Bronchial epithelial cell (primary cell): ENCODE results near the gene CDSN. TPM values are rescaled to one million over a fixed set of nuclear protein-coding genes. Genes with fewer than 3 reads are reported as not detected.

Experiments
- DNase-seq: peaks from one replicate; pipeline ENCODE4 v3.0.0-alpha.2; 2010; ENCODE audit warnings: low read depth
- FAIRE-seq: peaks from 2 replicates; lab custom pipeline; 2011; peaks lifted over from hg19 to GRCh38; lab: Jason Lieb, UNC
- H3K27me3 ChIP-seq: 2 replicates; pipeline ENCODE4 v1.5.1; 2011; ENCODE audit warnings: low read length; ENCODE audit not compliant: control insufficient read depth, insufficient read depth
- H3K36me3 ChIP-seq: 2 replicates; pipeline ENCODE4 v1.5.1; 2011; ENCODE audit warnings: low read length; ENCODE audit not compliant: control insufficient read depth, insufficient read depth
- H3K4me3 ChIP-seq: 2 replicates; pipeline ENCODE4 v1.5.1; 2011; ENCODE audit warnings: mild to moderate bottlenecking, low read depth, low read length, control low read depth
- total RNA-seq: library from RNA; depleted of rRNA; stranded (reverse); fragments of >200 nt; gene quantifications from 2 replicates; pipeline ENCODE4 v1.2.1, GENCODE V29; 2014
- TF ChIP-seq, protein P1 (sequence below): IDR thresholded peaks from 2 replicates; pipeline ENCODE4 v1.5.1; 2011; ENCODE audit warnings: mild to moderate bottlenecking, moderate library complexity, low read length, control low read depth, inconsistent platforms; ENCODE audit not compliant: insufficient read depth, severe bottlenecking

CDSN gene
- total RNA-seq, 1 donor from 2014 or later, result not detected

GRCh38 chr6:31091680-31092079, 28.6 kb downstream of the CDSN start:
- Histone ChIP-seq H3K4me3 (no peak overlapping the region), H3K27me3 (no peaks in the 10 kb centered on the region), H3K36me3 (no peaks in the 10 kb centered on the region)
- FAIRE-seq, result no peak
- DNase-seq, result no peak
- TF ChIP-seq, protein P1, sequence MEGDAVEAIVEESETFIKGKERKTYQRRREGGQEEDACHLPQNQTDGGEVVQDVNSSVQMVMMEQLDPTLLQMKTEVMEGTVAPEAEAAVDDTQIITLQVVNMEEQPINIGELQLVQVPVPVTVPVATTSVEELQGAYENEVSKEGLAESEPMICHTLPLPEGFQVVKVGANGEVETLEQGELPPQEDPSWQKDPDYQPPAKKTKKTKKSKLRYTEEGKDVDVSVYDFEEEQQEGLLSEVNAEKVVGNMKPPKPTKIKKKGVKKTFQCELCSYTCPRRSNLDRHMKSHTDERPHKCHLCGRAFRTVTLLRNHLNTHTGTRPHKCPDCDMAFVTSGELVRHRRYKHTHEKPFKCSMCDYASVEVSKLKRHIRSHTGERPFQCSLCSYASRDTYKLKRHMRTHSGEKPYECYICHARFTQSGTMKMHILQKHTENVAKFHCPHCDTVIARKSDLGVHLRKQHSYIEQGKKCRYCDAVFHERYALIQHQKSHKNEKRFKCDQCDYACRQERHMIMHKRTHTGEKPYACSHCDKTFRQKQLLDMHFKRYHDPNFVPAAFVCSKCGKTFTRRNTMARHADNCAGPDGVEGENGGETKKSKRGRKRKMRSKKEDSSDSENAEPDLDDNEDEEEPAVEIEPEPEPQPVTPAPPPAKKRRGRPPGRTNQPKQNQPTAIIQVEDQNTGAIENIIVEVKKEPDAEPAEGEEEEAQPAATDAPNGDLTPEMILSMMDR, result no peak

GRCh38 chr6:31090973-31091364, 29.3 kb downstream of the CDSN start:
- no peaks in the 10 kb centered on the region for H3K36me3 ChIP-seq
- DNase-seq (no peak), FAIRE-seq (no peak)
- no peak overlapping the region for H3K4me3 ChIP-seq
- TF ChIP-seq, protein P1, result no peak
- H3K27me3 ChIP-seq, result no peaks in the 10 kb centered on the region

DNA sequence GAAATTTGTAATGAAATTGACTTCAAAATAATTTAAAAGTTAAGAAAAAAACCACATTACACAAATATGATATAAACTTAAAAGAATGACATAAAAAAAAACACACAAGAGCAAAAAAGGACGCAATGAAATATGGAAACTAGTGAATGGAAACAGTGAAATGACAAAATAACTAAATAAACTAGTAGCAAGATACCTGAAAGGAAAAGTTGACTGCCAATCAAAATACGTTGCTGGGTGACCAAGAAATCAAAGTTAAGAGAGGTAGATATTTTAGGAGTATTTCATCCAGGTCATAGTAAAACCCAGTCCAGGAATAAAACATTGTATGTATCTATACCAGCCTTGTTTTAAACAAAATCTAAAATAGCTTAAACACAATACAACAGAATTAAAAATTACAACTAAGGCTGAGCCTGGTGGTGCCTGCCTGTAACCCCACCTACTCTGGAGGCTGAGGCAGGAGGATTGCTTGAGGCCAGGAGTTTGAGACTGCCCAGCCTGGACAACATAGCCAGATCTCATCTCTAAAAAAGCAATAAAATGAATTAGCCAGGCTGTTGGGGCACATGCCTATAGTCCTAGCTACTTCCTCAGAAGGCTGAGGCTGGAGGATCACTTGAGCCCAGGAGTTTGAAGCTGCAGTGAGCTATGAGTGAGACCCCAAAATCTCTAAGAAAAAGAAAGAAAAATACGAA, 29.8 kb downstream of the CDSN start:
- no peak overlapping the region for H3K4me3 ChIP-seq
- no peaks in the 10 kb centered on the region for H3K36me3 ChIP-seq
- TF ChIP-seq, protein P1, result no peak
- H3K27me3 ChIP-seq, result no peaks in the 10 kb centered on the region
- FAIRE-seq, result no peak
- no peak for DNase-seq

DNA sequence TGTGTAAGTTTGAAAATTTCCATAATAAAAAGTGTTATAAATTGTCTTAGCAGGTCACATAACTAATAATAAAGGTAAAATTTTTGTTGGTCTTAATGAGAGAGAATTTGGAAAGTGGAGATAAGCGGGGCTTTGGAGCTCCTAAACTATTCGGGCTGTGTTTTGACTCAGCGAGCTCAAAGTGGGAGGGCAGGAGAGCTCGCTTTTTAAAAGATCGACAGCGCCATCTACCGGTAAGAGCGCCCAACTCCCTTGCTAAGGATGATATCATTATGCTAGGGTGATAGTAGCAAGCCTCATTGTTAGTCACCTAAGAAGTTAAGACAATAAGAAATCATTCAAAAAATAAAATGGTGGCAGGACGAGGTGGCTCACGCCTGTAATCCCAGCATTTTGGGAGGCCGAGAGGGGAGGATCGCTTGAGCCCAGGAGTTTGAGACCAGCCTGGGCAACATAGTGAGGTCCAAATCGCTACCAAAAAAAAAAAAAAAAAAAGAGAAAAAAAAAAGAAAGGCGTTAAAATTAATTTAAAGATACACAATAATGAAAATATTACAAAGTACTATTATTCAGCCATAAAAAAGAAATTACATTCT, 32.7 kb downstream of the CDSN start:
- no peaks in the 10 kb centered on the region for H3K36me3 ChIP-seq
- DNase-seq (peak; percentile 89), FAIRE-seq (no peak)
- TF ChIP-seq, protein P1, result peak; percentile 65
- H3K27me3 ChIP-seq, result no peaks in the 10 kb centered on the region
- H3K4me3 ChIP-seq, result no peak overlapping the region

DNA sequence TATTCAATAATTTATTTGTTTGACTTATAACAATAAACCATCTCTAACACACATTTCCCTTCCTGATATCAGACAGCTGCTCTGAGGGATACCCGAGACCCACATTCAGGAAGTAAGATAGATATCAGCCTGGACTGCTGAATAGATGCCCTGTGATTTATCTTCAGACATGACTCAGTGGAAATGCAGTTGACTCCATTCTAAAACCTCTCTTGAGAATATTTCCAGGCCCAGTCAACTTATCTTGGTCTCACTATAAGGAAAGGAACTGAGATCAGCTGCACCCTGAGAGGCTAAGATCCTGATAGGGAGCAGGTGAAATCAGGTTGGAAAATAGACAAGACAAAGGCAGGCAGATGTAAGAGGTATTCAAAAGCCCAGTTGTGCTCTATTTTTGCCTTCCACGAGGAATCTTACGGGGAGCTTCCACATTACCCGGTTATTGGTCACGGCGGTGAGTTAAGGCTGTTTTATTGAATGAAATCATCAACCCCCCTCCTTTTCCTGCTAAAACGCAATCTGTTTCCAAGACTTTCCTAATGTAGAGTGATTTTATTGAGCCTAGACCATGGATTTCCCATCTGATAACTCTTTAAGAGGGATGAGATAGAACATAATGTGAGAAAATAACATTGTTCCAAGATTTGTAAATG, 33.3 kb downstream of the CDSN start:
- Histone ChIP-seq H3K36me3 (no peaks in the 10 kb centered on the region), H3K27me3 (no peaks in the 10 kb centered on the region), H3K4me3 (no peak overlapping the region)
- TF ChIP-seq, protein P1, result no peak
- FAIRE-seq (no peak), DNase-seq (peak; percentile 56)
